Body of pancreas (tissue), 4 donors: ENCODE data around the gene FAM72A.
"Not testable (repeated sequence)": the region's sequence is repeated elsewhere in the genome, so short reads cannot be mapped to it uniquely, and the experiment has no call there.

Experiments
- POLR2A ChIP-seq, 3 donors: fragments of 450-650 bp; IDR thresholded peaks; one replicate each; pipeline ENCODE4 v1.6.1; 2016; ENCODE audit warnings: antibody characterized with exemption in 3 of 3, mild to moderate bottlenecking in 2 of 3
- TF ChIP-seq, protein P1 (sequence below), 7 experiments: fragments of 450-650 bp in 4 of 7; fragments of 200-600 bp in 3 of 7; sonication (generic) in 3 of 7; IDR thresholded peaks; one replicate each; pipeline ENCODE4 v1.5.1; 2016 to 2019; ENCODE audit warnings: antibody characterized with exemption in 7 of 7

DNA sequence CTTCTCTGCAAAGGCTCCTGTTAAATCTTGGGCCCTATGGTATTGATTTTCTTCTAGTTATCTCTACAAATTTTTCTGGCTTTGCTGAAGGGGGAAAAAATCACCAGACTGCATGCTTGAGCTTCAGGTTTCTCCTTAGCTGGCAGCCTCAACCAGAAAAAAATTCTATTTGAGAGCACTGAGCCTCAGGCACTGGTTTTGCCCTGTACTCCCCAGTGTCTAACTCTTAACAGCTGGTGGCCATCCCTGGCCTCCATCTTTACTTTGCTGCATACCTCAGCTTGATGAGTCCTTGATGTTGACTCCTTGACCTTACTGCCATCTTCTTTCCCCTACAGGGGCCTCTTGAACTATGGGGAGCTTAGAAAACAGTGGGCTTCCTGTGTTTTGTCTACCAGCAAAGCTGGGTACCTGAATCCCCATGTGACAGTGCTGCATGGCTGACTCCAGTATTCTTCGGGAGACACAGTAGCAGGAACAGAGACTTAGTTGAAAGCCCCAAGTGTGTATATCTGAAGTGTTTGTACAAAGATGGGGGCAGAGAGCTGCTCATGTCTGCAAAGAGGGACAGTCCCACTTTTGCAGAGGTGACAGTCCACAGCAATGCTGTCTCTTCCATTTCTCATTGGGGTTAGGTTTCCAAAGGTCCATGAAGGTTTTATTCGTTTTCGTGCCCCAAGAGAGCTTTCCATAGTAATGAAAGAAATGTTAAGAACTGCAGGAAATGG lies 31.7 kb upstream of the FAM72A start:
- TF ChIP-seq, protein P1, sequence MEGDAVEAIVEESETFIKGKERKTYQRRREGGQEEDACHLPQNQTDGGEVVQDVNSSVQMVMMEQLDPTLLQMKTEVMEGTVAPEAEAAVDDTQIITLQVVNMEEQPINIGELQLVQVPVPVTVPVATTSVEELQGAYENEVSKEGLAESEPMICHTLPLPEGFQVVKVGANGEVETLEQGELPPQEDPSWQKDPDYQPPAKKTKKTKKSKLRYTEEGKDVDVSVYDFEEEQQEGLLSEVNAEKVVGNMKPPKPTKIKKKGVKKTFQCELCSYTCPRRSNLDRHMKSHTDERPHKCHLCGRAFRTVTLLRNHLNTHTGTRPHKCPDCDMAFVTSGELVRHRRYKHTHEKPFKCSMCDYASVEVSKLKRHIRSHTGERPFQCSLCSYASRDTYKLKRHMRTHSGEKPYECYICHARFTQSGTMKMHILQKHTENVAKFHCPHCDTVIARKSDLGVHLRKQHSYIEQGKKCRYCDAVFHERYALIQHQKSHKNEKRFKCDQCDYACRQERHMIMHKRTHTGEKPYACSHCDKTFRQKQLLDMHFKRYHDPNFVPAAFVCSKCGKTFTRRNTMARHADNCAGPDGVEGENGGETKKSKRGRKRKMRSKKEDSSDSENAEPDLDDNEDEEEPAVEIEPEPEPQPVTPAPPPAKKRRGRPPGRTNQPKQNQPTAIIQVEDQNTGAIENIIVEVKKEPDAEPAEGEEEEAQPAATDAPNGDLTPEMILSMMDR (IDR thresholded peaks at IDR 0.05): not testable (repeated sequence)
- TF ChIP-seq POLR2A (IDR thresholded peaks at IDR 0.05): not testable (repeated sequence)
